LNCAP (cell line): Measurements from ENCODE around the gene PTPRN2.

ENCODE experiments used
- TF ChIP-seq, protein P1 (sequence below): fragments of 450-650 bp; IDR thresholded peaks from 2 replicates; pipeline ENCODE4 v1.5.1; 2017; ENCODE audit warnings: mild to moderate bottlenecking

Gene PTPRN2

DNA sequence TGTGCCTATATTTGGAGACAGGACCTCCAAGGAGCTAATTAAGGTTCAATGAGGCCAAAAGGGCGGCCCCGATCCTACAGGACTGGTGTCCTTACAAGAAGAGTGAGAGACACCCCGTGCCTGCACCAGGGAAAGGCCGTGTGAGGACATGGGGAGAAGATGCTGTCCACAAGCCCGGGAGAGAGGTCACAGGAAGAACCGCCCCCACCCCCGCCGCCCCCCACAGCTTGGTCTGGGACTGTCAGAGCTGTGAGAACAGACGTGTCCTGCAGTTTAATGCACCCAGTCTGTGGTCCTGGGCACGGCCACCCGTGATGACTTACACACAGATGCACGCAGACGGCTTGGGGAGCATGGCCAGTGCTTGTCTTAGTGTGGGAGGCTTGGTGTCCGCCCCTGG is 851.3 kb downstream of the PTPRN2 start:
- TF ChIP-seq, protein P1, sequence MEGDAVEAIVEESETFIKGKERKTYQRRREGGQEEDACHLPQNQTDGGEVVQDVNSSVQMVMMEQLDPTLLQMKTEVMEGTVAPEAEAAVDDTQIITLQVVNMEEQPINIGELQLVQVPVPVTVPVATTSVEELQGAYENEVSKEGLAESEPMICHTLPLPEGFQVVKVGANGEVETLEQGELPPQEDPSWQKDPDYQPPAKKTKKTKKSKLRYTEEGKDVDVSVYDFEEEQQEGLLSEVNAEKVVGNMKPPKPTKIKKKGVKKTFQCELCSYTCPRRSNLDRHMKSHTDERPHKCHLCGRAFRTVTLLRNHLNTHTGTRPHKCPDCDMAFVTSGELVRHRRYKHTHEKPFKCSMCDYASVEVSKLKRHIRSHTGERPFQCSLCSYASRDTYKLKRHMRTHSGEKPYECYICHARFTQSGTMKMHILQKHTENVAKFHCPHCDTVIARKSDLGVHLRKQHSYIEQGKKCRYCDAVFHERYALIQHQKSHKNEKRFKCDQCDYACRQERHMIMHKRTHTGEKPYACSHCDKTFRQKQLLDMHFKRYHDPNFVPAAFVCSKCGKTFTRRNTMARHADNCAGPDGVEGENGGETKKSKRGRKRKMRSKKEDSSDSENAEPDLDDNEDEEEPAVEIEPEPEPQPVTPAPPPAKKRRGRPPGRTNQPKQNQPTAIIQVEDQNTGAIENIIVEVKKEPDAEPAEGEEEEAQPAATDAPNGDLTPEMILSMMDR, result no peak

DNA sequence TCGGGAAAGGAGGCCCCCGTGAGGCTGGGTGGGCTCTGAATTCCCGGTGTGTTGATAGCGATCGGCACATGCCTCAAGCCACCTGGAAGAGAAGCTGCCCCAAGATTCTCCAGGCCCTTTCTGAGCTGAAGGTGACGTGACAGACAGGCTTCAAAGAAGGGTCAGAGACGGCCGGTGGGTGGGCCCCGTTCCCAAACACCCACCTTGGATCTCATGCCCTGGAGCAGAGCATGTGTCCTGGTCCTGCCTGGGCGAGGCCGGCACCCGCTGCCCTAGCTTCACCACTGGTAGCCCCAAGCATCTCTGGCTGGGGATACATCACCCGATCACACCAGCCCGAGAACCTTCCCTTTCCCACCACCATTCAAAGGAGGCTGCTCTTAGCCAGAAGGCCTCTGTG is 851.8 kb downstream of the PTPRN2 start:
- TF ChIP-seq, protein P1, result no peak

DNA sequence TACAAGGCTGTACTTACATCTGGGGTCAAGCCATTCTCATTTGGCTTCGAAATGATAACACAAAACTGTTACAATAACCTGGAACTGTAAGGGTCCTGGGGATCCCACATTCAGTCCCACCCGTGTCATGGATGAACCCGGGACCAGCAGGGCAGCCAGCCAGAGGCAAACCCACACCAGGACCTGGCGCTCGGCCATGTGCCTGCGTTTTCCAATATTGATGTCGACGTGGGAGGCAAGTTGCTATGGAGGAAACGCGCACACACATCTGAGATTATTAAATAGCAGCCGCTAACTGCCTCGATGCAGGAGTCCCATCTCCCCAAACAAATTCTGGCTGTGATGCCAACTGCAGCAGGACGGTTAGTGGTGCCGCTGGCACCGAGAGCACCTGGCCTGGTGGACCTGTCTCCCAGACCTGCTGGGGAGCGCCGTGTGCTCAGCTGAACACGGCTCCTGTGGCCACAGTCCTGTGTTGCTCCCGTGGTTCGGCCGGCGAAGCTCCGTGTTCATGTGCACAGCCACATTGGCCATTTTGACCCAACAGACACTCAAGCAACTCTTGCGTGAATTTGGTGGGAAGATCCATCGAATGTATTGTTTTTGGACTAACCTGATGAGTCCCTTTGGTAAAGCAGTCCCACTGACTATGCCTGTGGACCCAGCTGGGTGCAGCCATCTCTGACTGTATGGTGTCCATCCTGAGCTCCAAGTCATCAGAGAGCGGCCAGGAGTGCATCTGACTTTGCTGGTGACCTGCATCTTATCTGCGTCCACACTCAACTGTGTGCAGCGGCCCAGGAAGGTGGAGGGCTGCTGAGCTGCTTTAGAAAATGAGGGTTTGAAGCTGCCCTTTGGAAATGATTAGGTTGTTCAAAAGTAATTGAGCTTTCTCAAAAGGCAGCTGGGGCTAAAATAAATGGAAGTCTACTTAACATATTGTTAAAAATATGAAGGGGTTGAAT is 852.7 kb downstream of the PTPRN2 start:
- TF ChIP-seq, protein P1, result no peak

DNA sequence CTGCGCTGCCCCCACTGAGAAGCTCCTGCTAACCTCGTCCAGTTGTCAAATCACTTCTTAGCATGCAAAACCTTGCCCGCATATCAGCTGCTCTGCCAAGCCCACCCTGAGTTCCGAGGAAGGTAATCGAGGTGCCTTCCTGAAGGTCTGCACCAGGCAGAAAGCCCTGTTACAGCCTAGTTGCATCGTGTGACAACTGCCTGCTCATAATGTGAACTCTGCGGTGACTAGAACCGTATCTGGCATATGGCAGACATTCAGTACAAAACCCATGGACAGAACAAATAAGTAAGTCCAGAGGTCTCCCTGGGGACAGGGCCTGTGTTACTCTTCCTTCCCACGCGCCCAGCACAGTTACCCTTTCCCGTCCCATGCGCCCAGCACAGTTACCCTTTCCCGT is 856.5 kb downstream of the PTPRN2 start:
- TF ChIP-seq, protein P1, result no peak

DNA sequence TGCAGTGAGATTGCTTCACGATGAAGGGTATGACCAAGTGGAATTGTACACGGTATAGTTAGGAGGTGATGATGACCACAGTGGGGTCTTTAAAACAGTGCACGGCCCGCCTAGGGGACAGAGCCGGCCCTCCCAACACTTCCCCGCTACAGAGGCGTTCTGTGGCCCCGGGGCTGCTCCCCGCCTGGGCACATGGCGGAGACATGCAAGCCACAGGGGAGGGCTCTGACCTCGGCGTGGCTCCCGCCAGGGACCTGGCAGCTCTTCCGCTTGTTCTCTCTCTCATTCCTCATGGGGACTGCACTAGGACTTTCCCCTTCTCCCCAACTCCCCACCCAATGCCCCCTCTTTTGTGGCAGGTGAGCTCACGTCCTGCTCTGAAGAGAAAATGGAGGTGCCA is 857.0 kb downstream of the PTPRN2 start:
- TF ChIP-seq, protein P1, result no peak

DNA sequence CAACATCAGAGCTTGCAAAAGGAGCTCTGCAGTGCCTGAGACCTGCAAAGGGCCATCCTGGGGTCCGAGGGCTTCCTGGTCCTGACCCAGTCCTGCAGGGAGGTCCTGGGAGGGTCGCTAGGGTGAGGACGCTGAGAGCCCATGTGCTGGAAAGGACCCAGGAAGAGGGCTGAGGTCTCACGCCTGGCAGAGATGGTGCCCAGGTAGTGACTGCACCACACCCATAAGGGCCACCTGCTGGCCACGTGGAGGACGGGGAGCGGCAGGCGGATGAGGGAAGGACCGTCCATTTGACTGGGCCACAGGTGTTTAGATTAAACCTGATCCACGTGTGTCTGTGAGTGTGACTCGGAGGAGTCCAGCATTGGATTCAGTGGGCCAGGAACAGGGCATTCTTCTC is 858.1 kb downstream of the PTPRN2 start:
- TF ChIP-seq, protein P1, result peak; percentile 25; the same call in 1 of the 2 replicates

DNA sequence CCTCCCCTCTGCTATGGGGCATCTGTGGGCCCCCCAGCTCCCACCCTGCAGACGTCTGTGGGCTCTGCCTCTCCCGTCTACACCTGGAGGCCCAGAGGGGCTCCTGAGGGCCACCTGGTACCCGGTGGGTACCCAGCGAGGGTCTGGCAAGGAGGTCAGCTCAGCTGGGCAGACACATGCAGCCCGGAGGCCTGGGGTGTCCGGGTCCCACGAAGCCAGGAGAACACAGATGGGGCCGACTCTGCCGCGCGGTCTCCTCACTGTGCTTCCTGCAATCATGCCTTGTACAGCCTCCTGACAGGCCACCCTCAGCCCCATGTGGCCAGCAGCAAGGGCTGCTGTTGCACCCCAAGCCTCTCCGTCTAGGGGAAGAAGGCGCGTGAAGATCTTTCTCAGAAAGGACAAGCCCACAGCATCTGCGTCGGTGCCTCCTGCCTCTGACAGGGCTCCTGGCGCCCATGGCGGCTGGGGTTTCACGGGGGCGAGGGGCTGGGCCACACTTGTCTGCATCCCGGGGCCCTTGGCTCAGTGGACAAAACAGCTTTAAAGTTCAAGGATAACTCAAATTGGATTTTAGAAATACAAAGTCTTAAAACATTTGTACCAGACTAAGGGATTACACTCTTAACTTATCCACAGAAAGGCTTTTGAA is 859.5 kb downstream of the PTPRN2 start:
- TF ChIP-seq, protein P1, result no peak
